Measurements from ENCODE around the gene EHD4.

DNA sequence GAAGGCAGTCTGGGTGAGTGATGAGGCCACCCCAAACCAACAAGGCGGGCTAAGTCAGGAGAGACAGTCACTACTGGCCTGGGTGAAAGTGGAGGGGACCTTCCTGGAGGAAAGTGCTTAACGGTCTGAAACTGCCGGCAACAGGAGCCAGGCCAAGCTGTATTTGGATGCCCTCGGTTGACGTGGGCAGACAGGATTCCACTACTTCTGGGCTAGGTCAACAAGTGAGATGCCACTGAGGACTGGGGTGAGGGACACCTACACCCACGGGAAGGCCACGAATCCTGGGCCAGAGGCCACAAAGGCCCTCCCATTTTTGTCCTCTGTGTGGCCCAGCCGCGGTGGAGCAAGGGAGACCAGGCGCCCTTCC, 90.8 kb downstream of the EHD4 start:
- TF ChIP-seq, protein P1, sequence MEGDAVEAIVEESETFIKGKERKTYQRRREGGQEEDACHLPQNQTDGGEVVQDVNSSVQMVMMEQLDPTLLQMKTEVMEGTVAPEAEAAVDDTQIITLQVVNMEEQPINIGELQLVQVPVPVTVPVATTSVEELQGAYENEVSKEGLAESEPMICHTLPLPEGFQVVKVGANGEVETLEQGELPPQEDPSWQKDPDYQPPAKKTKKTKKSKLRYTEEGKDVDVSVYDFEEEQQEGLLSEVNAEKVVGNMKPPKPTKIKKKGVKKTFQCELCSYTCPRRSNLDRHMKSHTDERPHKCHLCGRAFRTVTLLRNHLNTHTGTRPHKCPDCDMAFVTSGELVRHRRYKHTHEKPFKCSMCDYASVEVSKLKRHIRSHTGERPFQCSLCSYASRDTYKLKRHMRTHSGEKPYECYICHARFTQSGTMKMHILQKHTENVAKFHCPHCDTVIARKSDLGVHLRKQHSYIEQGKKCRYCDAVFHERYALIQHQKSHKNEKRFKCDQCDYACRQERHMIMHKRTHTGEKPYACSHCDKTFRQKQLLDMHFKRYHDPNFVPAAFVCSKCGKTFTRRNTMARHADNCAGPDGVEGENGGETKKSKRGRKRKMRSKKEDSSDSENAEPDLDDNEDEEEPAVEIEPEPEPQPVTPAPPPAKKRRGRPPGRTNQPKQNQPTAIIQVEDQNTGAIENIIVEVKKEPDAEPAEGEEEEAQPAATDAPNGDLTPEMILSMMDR (IDR thresholded peaks at IDR 0.05): no peak
- TF ChIP-seq EP300 (IDR thresholded peaks at IDR 0.05) (no peak), POLR2A (IDR thresholded peaks at IDR 0.05) (no peak)

Measured in ovary (tissue), 3 donors.